ENCODE data around the gene ATP8A2. TPM values are rescaled to one million over a fixed set of nuclear protein-coding genes. Genes with fewer than 3 reads are reported as not detected.

ATP8A2 gene
- total and polyA plus RNA-seq, 10 of the 15 experiments (the other 5 are each of a cell fraction or from before 2014, with no cell fraction given), result 0.01 to 0.04 (median 0.04) TPM; not detected in 7

GRCh38 chr13:25811506-25811905 is 439.7 kb downstream of the ATP8A2 start:
- H4K20me1 ChIP-seq (ENCODE audit: control insufficient read depth, insufficient read depth), result no peaks in the 10 kb centered on the region
- in situ Hi-C loops (cut with MboI) (no loop called here), intact Hi-C loops (cut with micrococcal nuclease; ENCODE audit: unreplicated experiment) (no loop called here)
- no peaks in the 10 kb centered on the region for H3K36me3 ChIP-seq (ENCODE audit: control insufficient read depth in 2 of 2, insufficient read depth in 2 of 2, low read length in 1 of 2)
- no peaks in the 10 kb centered on the region for H3K79me2 ChIP-seq (ENCODE audit: control insufficient read depth, insufficient read depth, low read length)
- H3K9me3 ChIP-seq (replicated peaks; ENCODE audit: control insufficient read depth, insufficient read depth, low read length), result no peaks in the 10 kb centered on the region
- RAD21 ChIA-PET (ENCODE audit: unreplicated experiment), result no interaction called here
- no TSS peak for BruUV-seq (replicated peaks)
- H3K9ac ChIP-seq (ENCODE audit: control insufficient read depth, insufficient read depth, low read length), result no peak overlapping the region
- no peak overlapping the region for H3K27ac ChIP-seq (ENCODE audit: control insufficient read depth, insufficient read depth)
- no peak for FAIRE-seq
- H3K4me2 ChIP-seq (ENCODE audit: control insufficient read depth, insufficient read depth), result no peak overlapping the region
- POLR2A ChIA-PET, result no interaction called here
- ATAC-seq, result no peak
- SMC1A ChIA-PET (ENCODE audit: uncharacterized antibody, unreplicated experiment), result no interaction called here
- H2AFZ ChIP-seq (ENCODE audit: control insufficient read depth, low read depth, low read length), result no peak overlapping the region
- CTCF ChIA-PET, result no interaction called here
- H3K4me1 ChIP-seq (ENCODE audit: control insufficient read depth, insufficient read depth, low read length), result no peaks in the 10 kb centered on the region
- no peak for DNase-seq (ENCODE audit: low read depth, low spot score)
- 3% methylated on average over 3 of the region's 3 CpGs for WGBS (ENCODE audit: insufficient coverage, insufficient replicate concordance, low lambda C conversion rate, missing lambda C conversion rate)
- no peak overlapping the region for H3K4me3 ChIP-seq
- H3K27me3 ChIP-seq (replicated peaks in 1 of 2; ENCODE audit: control insufficient read depth in 2 of 2, insufficient read depth in 2 of 2, low read length in 1 of 2), result no peaks in the 10 kb centered on the region
- TF ChIP-seq DPF2 (IDR thresholded peaks at IDR 0.05) (no peak), TCF12 (IDR thresholded peaks at IDR 0.05; ENCODE audit: low read depth, low read length) (no peak), IKZF1 (conservative IDR thresholded peaks at IDR 0.05) (no peak), ZNF622 (IDR thresholded peaks at IDR 0.05) (no peak), MLLT1 (IDR thresholded peaks at IDR 0.05) (no peak), ZBED1 (IDR thresholded peaks at IDR 0.05; ENCODE audit: borderline replicate concordance) (no peak), EED (IDR thresholded peaks at IDR 0.05; ENCODE audit: low read depth) (no peak), CUX1 (IDR thresholded peaks at IDR 0.05; ENCODE audit: insufficient replicate concordance, low read depth, low read length) (no peak), RAD51 (IDR thresholded peaks at IDR 0.05) (no peak), ZNF207 (IDR thresholded peaks at IDR 0.05; ENCODE audit: borderline replicate concordance) (no peak), ZNF217 (IDR thresholded peaks at IDR 0.05) (no peak), EGR1 (IDR thresholded peaks at IDR 0.05; ENCODE audit: borderline replicate concordance in 1 of 2, low read depth in 2 of 2, low read length in 2 of 2) (no peak), IRF5 (IDR thresholded peaks at IDR 0.05; ENCODE audit: borderline replicate concordance) (no peak), ZSCAN29 (IDR thresholded peaks at IDR 0.05) (no peak), EZH2 (IDR thresholded peaks at IDR 0.05; ENCODE audit: borderline replicate concordance, control insufficient read depth, low read depth, low read length) (no peak)

All from GM12878 (cell line).